Cardiac fibroblast (primary cell): ENCODE data around the gene FRMD5.
A peak's percentile ranks its signal among the peaks of the same experiment; 100 is the strongest.
"Not testable (repeated sequence)": the region's sequence is repeated elsewhere in the genome, so short reads cannot be mapped to it uniquely, and the experiment has no call there.

Source experiments
- DNase-seq, 2 donors: peaks; one replicate each; pipeline versions ENCODE4 v3.0.0 to v3.0.0-alpha.2; 2010; ENCODE audit warnings: low read depth in 2 of 2
- H3K4me3 ChIP-seq, 2 donors: replicated peaks in 1 of 2; 1 replicate in 1 of 2; 2 replicates in 1 of 2; pipeline ENCODE4 v1.5.1; 2011; ENCODE audit warnings: low read depth in 2 of 2, low read length in 2 of 2, mild to moderate bottlenecking in 2 of 2, moderate library complexity in 1 of 2
- TF ChIP-seq, protein P1 (sequence below): IDR thresholded peaks from one replicate; pipeline ENCODE4 v1.5.1; 2011; ENCODE audit warnings: low read depth, mild to moderate bottlenecking, low read length, inconsistent platforms

Gene FRMD5

GRCh38 chr15:44009038-44009437 lies 186.0 kb downstream of the FRMD5 start:
- peak; percentile 32 to 74 for DNase-seq
- TF ChIP-seq, protein P1, sequence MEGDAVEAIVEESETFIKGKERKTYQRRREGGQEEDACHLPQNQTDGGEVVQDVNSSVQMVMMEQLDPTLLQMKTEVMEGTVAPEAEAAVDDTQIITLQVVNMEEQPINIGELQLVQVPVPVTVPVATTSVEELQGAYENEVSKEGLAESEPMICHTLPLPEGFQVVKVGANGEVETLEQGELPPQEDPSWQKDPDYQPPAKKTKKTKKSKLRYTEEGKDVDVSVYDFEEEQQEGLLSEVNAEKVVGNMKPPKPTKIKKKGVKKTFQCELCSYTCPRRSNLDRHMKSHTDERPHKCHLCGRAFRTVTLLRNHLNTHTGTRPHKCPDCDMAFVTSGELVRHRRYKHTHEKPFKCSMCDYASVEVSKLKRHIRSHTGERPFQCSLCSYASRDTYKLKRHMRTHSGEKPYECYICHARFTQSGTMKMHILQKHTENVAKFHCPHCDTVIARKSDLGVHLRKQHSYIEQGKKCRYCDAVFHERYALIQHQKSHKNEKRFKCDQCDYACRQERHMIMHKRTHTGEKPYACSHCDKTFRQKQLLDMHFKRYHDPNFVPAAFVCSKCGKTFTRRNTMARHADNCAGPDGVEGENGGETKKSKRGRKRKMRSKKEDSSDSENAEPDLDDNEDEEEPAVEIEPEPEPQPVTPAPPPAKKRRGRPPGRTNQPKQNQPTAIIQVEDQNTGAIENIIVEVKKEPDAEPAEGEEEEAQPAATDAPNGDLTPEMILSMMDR: no peak
- no peak overlapping the region for H3K4me3 ChIP-seq

- H3K4me3 ChIP-seq: not testable (repeated sequence)
- DNase-seq: peak; percentile 93 to 94
Measured at GRCh38 chr15:44000248-44000647, 194.8 kb downstream of the FRMD5 start.

- TF ChIP-seq, protein P1: no peak
- DNase-seq: peak; percentile 85 to 91
- H3K4me3 ChIP-seq: peak overlapping the region in 1 of 2 donors; percentile 3
Measured at GRCh38 chr15:43998607-43999006, 196.5 kb downstream of the FRMD5 start.

DNA sequence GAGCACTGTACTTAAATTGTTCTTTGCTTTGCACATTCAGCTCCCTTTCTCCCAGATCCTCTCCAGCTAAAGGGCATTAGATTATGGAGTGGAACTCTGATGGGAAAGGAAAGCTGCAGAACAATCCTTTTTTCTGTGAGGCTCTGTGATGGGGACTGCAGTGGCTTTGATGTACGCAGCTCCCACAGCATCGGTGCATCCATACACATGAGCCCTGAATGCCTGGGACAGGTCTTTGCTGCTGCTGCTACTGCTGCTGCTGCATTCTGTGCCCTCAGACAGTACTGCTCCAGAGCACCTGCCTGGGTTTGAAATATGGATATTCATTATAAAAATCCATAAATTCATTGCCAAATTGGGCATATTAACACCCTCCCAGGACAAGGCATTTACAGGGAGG lies 203.9 kb downstream of the FRMD5 start:
- DNase-seq: no peak
- TF ChIP-seq, protein P1: no peak
- H3K4me3 ChIP-seq: no peak overlapping the region

DNA sequence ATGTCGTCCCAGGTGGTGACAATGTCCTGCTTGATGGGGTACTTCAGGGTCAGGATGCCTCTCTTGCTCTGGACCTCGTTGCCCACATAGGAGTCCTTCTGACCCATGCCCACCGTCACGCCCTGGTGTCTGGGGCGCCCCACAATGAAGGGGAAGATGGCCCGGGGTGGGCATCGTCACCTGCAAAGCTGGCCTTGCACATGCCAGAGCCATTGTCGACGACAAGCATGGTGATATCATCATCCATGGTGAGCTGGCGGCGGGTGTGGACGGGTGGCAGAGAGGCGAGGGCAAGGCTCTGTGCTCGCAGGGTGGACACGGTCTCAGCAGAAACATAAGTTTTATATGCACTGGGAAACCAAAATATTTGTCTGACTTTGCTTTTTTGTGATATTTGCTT lies 205.1 kb downstream of the FRMD5 start:
- DNase-seq: no peak
- H3K4me3 ChIP-seq: no peak overlapping the region
- TF ChIP-seq, protein P1: no peak

GRCh38 chr15:43988900-43989299 lies 206.2 kb downstream of the FRMD5 start:
- H3K4me3 ChIP-seq: no peak overlapping the region
- TF ChIP-seq, protein P1: no peak
- DNase-seq: no peak

DNA sequence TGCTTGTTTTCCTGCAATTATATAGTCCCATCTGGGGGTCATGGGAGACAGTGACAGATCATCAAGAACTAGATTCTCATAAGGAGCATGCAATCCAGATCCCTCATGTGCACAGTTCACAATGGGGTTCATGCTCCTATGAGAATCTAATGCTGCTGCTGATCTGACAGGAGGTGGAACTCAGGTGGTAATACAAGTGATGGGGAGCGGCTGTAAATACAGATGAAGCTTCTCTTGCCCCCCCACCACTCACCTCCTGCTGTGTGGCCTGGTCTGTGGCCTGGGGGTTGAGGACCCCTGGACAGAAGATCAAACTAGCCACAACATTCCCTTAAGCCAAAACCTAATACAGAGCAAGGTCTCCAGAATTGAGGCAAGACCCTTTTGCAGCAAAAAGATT lies 207.1 kb downstream of the FRMD5 start:
- no peak overlapping the region for H3K4me3 ChIP-seq
- TF ChIP-seq, protein P1: no peak
- no peak for DNase-seq
